H1 (cell line): ENCODE results near the gene CABP2. TPM values are rescaled to one million over a fixed set of nuclear protein-coding genes. Genes with fewer than 3 reads are reported as not detected.

Experiments used
- CHD7 ChIP-seq: fragments of 300-600 bp; sonication (generic); IDR thresholded peaks from 2 replicates; pipeline ENCODE4 v1.7.1; 2012; ENCODE audit warnings: low read length, moderate library complexity, mild to moderate bottlenecking, inconsistent platforms; ENCODE audit not compliant: insufficient replicate concordance
- polyA plus RNA-seq, 7 experiments: library from polyadenylated mRNA; depleted of rRNA in 3 of 7; stranded (reverse) in 5 of 7; unstranded in 2 of 7; fragments of >200 nt in 5 of 7; fragments of 200-250 nt in 2 of 7; gene quantifications; 1 replicate in 5 of 7; 2 replicates in 1 of 7; 4 replicates in 1 of 7; pipeline versions ENCODE4 v1.2.1 to v1.2.3, GENCODE V29; 2011 to 2013; ENCODE audit warnings: missing spikeins in 2 of 7, mixed read lengths in 2 of 7
- total RNA-seq: library from RNA; stranded (reverse); fragmentation: NEBNext Ultra II Directional; extraction: Animal tissue kit (Norgen Biotek cat#: 25700); gene quantifications from 2 replicates; pipeline ENCODE4 v1.2.1, GENCODE V29; 2021

Gene CABP2
- total and polyA plus RNA-seq, 2 of the 8 experiments (the other 6 are each of a cell fraction or from before 2014, with no cell fraction given) = not detected

GRCh38 chr11:67498544-67498972, 24.7 kb downstream of the CABP2 start (continued):
- no peak for TF ChIP-seq CHD7
